ENCODE data around the gene TMEM17. TPM values are rescaled to one million over a fixed set of nuclear protein-coding genes. Genes with fewer than 3 reads are reported as not detected.

The TMEM17 gene
- total RNA-seq, 1 experiment from 2014 or later = 3.2 TPM

DNA sequence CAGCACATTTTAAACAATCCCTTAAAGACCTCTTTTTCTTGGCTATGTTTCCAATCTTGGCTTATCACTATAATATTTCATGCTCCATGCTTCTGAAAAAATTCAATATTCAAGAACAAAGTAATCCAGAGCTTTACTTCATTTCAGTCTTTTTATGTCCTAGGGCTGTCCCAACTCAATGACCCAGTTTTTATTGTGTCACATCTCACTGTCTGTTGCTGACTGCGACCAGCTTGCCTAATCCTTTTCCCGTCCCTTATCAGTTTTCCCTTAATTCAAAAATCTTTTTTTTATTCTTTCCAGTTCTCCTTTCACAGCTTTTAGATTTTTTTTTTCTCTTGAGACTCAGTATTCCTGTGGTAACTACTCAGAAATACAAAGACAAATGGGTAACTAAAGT lies 10.2 kb downstream of the TMEM17 start:
- CTCF ChIA-PET = no interaction called here
- Histone ChIP-seq H3K9ac (ENCODE audit: low read length) (no peak overlapping the region), H3K9me2 (ENCODE audit: insufficient read depth) (no peaks in the 10 kb centered on the region), H3K9me3 (ENCODE audit: control insufficient read depth in 1 of 2, insufficient read depth in 1 of 2, low read depth in 1 of 2, low read length in 2 of 2) (no peaks in the 10 kb centered on the region), H3K4me1 (ENCODE audit: control insufficient read depth in 1 of 2, insufficient read depth in 2 of 2, low read length in 2 of 2) (peaks cover 0 to under 1% of the 10 kb centered on the region in 2 experiments; a peak in 1 of 4 replicates), H3K36me3 (ENCODE audit: control insufficient read depth in 1 of 2, insufficient read depth in 2 of 2, low read length in 2 of 2) (no peaks in the 10 kb centered on the region), H2AFZ (ENCODE audit: low read depth, low read length, poor library complexity, severe bottlenecking) (no peak overlapping the region), H3K4me2 (ENCODE audit: low read length) (no peak overlapping the region), H3K79me2 (ENCODE audit: insufficient read depth, low read length) (no peaks in the 10 kb centered on the region), H3K27ac (ENCODE audit: low read depth, low read length) (no peak overlapping the region), H3K4me3 (replicated peaks in 1 of 2; ENCODE audit: low read depth in 1 of 2, low read length in 2 of 2) (no peak overlapping the region), H4K20me1 (ENCODE audit: insufficient read depth) (no peaks in the 10 kb centered on the region), H3K27me3 (ENCODE audit: insufficient read depth, low read length) (no peaks in the 10 kb centered on the region)
- intact Hi-C loops (cut with micrococcal nuclease) = no loop called here
- TF ChIP-seq EZH2phosphoT487 (IDR thresholded peaks at IDR 0.05; ENCODE audit: borderline replicate concordance) (no peak), ZFX (IDR thresholded peaks at IDR 0.05) (no peak), ELF1 (IDR thresholded peaks at IDR 0.05; ENCODE audit: borderline replicate concordance, low read depth) (no peak), SP1 (IDR thresholded peaks at IDR 0.05; ENCODE audit: low read depth) (no peak), MAX (IDR thresholded peaks at IDR 0.05) (no peak), EZH2 (IDR thresholded peaks at IDR 0.05) (no peak), SIN3A (IDR thresholded peaks at IDR 0.05; ENCODE audit: low read depth) (no peak), ZNF274 (IDR thresholded peaks at IDR 0.05; ENCODE audit: low read depth, low read length) (no peak), YY1 (IDR thresholded peaks at IDR 0.05; ENCODE audit: extremely low read depth, insufficient replicate concordance, low read depth, low read length) (no peak), POLR2A (IDR thresholded peaks at IDR 0.05; ENCODE audit: borderline replicate concordance, extremely low read depth, insufficient read depth, insufficient read length) (no peak), JUND (IDR thresholded peaks at IDR 0.05) (no peak), SRF (IDR thresholded peaks at IDR 0.05; ENCODE audit: low read depth) (no peak), CEBPB (IDR thresholded peaks at IDR 0.05; ENCODE audit: low read depth) (no peak), CBX3 (IDR thresholded peaks at IDR 0.05; ENCODE audit: low read depth) (no peak), POLR2AphosphoS5 (IDR thresholded peaks at IDR 0.05; ENCODE audit: low read depth, low read length) (no peak), TCF7L2 (IDR thresholded peaks at IDR 0.05; ENCODE audit: borderline replicate concordance, extremely low read depth, insufficient read depth, insufficient read length) (no peak)
- TF ChIP-seq, protein P1, sequence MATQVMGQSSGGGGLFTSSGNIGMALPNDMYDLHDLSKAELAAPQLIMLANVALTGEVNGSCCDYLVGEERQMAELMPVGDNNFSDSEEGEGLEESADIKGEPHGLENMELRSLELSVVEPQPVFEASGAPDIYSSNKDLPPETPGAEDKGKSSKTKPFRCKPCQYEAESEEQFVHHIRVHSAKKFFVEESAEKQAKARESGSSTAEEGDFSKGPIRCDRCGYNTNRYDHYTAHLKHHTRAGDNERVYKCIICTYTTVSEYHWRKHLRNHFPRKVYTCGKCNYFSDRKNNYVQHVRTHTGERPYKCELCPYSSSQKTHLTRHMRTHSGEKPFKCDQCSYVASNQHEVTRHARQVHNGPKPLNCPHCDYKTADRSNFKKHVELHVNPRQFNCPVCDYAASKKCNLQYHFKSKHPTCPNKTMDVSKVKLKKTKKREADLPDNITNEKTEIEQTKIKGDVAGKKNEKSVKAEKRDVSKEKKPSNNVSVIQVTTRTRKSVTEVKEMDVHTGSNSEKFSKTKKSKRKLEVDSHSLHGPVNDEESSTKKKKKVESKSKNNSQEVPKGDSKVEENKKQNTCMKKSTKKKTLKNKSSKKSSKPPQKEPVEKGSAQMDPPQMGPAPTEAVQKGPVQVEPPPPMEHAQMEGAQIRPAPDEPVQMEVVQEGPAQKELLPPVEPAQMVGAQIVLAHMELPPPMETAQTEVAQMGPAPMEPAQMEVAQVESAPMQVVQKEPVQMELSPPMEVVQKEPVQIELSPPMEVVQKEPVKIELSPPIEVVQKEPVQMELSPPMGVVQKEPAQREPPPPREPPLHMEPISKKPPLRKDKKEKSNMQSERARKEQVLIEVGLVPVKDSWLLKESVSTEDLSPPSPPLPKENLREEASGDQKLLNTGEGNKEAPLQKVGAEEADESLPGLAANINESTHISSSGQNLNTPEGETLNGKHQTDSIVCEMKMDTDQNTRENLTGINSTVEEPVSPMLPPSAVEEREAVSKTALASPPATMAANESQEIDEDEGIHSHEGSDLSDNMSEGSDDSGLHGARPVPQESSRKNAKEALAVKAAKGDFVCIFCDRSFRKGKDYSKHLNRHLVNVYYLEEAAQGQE (IDR thresholded peaks at IDR 0.05; ENCODE audit: low read depth) = no peak
- TF ChIP-seq, protein P2, sequence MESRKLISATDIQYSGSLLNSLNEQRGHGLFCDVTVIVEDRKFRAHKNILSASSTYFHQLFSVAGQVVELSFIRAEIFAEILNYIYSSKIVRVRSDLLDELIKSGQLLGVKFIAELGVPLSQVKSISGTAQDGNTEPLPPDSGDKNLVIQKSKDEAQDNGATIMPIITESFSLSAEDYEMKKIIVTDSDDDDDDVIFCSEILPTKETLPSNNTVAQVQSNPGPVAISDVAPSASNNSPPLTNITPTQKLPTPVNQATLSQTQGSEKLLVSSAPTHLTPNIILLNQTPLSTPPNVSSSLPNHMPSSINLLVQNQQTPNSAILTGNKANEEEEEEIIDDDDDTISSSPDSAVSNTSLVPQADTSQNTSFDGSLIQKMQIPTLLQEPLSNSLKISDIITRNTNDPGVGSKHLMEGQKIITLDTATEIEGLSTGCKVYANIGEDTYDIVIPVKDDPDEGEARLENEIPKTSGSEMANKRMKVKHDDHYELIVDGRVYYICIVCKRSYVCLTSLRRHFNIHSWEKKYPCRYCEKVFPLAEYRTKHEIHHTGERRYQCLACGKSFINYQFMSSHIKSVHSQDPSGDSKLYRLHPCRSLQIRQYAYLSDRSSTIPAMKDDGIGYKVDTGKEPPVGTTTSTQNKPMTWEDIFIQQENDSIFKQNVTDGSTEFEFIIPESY (IDR thresholded peaks at IDR 0.05; ENCODE audit: extremely low read depth, insufficient replicate concordance, low read length) = no peak
- TF ChIP-seq, protein P3, sequence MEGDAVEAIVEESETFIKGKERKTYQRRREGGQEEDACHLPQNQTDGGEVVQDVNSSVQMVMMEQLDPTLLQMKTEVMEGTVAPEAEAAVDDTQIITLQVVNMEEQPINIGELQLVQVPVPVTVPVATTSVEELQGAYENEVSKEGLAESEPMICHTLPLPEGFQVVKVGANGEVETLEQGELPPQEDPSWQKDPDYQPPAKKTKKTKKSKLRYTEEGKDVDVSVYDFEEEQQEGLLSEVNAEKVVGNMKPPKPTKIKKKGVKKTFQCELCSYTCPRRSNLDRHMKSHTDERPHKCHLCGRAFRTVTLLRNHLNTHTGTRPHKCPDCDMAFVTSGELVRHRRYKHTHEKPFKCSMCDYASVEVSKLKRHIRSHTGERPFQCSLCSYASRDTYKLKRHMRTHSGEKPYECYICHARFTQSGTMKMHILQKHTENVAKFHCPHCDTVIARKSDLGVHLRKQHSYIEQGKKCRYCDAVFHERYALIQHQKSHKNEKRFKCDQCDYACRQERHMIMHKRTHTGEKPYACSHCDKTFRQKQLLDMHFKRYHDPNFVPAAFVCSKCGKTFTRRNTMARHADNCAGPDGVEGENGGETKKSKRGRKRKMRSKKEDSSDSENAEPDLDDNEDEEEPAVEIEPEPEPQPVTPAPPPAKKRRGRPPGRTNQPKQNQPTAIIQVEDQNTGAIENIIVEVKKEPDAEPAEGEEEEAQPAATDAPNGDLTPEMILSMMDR (IDR thresholded peaks at IDR 0.05 in 2 of 3, conservative IDR thresholded peaks at IDR 0.05 in 1 of 3; ENCODE audit: borderline replicate concordance in 1 of 3, insufficient read depth in 1 of 3, low read depth in 2 of 3, low read length in 2 of 3) = no peak
- POLR2A ChIA-PET = no interaction called here
- RAD21 ChIA-PET (ENCODE audit: low non-redundant PET in 1 of 2, low total read pairs in 2 of 2, uncharacterized antibody in 2 of 2, unreplicated experiment in 2 of 2) = no interaction called here
- DNase-seq (ENCODE audit: low read depth, low spot score) (no peak), ATAC-seq (no peak)
- no TSS peak for BruUV-seq (replicated peaks)
